LHCN-M2 (cell line): ENCODE data around the gene CSMD2. TPM values are rescaled to one million over a fixed set of nuclear protein-coding genes. Genes with fewer than 3 reads are reported as not detected.

Experiments used
- DNase-seq: peaks from one replicate; pipeline ENCODE4 v3.0.0-alpha.2; 2012; ENCODE audit warnings: low read depth
- total RNA-seq: library from RNA; depleted of rRNA; stranded (reverse); fragments of >200 nt; gene quantifications from 2 replicates; pipeline ENCODE4 v1.2.3, GENCODE V29; 2014

The CSMD2 gene
- total RNA-seq, 1 experiment from 2014 or later: not detected

- no peak for DNase-seq
These were observed 511.8 kb downstream of the CSMD2 start for GRCh38 chr1:33653226-33653625.

GRCh38 chr1:33650708-33651107 lies 514.3 kb downstream of the CSMD2 start:
- no peak for DNase-seq

DNA sequence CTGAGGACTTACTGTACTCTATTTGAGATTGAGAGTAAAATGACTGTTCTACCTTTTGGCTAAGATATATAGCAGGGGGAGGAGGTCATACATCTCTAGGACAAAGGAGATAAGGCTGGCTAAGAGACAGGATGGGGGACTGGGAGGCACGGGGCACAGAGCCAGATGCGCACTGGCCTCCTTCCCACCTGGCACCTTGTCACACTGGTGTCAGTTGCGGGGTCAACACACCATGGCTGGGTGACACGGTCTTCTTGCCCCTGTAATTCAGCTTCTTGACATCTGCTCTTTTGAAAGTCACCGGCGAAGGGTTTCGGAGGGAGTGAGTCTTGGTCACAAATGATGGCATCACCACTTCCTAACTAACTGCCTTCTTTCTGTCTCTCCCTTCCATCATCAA lies 515.3 kb downstream of the CSMD2 start:
- DNase-seq: no peak

GRCh38 chr1:33643216-33643615 lies 521.8 kb downstream of the CSMD2 start:
- DNase-seq: no peak

DNA sequence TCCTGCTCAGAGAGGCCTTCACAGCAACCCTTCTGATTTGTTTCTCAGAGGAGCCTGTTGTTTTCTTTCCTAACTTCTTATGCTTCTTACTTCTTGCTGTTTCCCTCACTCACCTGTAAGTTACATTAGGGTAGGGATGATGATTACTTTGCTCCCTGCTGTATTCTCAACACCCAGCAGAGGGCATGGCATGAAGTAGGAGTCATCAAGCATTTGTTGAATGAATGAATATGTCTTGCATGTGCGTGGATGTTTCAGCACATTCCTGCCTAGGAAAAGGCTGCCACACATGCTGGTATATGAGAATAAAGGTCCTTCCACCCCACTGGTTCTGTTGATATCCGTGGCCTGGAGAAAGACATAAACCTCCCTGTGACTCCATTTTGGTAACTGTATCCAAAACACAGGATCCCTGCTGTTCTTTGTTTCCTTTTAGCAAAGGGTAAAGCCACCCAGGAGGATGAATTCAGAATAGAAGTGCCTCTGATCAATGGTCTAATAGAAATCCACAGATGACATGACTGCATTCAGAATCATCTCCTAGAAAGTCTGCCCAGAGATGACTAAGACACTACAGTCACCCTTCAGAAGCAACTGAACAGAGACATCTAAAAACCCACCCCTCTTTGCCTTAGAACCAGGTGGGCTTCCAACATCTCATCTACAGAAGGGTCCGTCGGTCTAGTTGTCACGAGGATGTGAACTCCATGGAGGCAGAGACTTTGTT lies 523.8 kb downstream of the CSMD2 start:
- DNase-seq: no peak

- DNase-seq: no peak
These were observed 524.8 kb downstream of the CSMD2 start for GRCh38 chr1:33640114-33640660.

- peak; percentile 6 for DNase-seq
These were observed 527.1 kb downstream of the CSMD2 start for GRCh38 chr1:33637846-33638440.

DNA sequence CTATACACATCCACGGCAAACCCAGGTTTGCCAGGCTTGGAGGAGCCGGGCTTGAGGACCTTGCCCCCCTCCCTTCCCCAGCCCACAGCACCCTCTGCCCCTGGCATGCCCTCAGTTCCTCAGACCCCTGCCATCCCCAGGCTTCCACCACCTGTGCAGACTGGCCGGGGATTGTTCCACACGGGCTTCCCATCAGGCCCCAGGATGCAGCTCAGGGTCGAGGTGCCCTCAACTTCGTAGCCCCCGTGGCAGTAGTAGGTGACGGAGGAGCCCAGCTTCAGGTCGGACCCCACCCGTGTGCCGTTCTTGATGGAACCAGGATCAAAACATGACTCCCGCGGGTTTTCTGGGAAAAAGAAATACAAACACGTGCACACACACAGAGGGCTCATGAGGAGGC lies 528.8 kb downstream of the CSMD2 start:
- DNase-seq: no peak

DNA sequence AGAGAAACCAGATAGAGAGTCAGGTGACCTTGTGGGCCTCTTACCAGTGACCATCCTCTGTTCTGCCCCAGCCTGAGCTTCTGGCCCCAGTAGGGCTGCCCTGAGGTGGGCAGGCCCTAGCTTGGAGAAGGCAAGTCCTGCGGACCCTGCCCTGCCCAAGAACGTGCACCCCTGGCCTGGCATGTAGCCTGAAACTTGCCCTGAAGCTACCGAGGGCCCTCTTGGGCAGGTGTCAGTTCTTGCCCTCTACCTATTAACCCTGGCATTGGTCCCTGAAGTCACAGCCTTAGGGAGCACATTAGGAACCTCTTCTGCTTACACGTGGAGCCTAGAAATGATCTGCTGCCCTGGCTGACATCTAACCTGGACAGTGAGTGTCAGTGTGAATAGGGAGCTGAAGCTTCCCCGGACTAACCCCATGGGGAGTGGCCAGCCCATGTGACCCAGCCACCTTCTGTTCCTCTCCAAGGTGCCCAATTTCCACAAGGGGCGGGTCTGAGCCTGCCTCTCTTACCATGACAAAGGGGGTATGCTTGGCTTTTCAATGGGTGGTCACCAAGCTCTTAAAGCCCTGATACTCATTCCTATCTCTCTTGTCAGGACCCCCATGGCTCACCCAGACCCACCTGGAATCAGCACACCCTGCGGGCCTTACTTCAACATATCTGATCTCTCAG lies 529.6 kb downstream of the CSMD2 start:
- DNase-seq: no peak

DNA sequence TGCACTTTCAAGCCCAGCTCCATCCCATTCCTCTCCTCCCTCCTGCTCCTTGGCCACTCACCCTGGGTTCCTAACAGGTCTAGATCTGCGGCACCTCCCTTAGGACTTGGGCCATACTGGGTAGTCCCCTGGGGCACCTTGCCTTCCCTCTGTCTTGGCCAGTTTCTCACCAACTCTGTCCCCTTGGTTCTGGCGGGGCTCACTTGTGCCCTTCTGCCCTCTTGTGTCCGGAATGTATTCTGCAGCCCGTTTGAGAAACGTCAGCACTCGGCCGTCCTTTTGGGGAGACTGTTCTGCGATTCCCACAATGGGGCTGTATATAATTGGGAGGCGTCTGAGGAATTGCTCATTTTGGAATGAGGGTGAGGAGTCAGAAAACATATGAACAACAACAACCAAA lies 530.2 kb downstream of the CSMD2 start:
- DNase-seq: peak; percentile 17

DNA sequence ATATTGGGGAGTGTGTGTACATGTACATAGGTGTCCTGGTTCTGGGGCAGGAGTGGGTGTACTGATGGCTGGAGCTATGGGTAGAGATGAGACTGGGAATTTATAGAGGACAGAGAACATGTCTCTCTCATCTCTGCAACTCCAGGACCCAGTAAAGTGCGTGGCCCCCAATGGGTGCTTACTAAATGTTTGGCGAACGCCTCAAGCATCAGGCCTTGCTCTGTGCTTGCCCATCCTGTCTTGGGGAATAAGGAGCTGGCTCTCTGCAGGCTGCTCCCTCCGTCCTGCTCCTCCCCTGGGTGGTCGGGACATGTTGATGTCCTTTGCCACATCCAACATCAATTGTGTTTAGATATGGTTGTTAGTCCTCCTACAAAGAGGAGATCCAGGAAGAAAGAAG lies 530.9 kb downstream of the CSMD2 start:
- DNase-seq: no peak

GRCh38 chr1:33633019-33633801 lies 531.8 kb downstream of the CSMD2 start:
- peak; percentile 67 for DNase-seq

GRCh38 chr1:33630686-33631085 lies 534.3 kb downstream of the CSMD2 start:
- DNase-seq: no peak

DNA sequence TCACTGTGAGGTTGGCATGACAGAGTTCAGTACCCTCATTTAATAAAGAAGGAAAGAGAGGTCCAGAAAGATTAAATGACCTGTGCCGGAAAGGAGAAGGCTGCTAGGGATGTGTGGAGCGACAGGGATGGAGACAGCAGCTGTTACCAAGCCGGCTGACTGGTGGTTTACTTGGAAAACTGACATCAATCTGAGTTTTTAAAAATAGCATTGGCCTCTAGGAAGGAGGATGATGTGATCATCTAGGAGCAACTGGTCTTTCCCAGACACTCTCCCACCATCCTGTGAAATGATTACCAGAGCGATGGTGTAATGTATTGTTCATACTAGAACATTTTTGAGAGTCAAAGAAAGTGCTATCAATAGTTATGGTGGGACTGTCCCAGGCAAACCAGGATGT lies 538.2 kb downstream of the CSMD2 start:
- DNase-seq: peak; percentile 56

- DNase-seq: no peak
These were observed 539.8 kb downstream of the CSMD2 start for GRCh38 chr1:33624991-33625870.

DNA sequence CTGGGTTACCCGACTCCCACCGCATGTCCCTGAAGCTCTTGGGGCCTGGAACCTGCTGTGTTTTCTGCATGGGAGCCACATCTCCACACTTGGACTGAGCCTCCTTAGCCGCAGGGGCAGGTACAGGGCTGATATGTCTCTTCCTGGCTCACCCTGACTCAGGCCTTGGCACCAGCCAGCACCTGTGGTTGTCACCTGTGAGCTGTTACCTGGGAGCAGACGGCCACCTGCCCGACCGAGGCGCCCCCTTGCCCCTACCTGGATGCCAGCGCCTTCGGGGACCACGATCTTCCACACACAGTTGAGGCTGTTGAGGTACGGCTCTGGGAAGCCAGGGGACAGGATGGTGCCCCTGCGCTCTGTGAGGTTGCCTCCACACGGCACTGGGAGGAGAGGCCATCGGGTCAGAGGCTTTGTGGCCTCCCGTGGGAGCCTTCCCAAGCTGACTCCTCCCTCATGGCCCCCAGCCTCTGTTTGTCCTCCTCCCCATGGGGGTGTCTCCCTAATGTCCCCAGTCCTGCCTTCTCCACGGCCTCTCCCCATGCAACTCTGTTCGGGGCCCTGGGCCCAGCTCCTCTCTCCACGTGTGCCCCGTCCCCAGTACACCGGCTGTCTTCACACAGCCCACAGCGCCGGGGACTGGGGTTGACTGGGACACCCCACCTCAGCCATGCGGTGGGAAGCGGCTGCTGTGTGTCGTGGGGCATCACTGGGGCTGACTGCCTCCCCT lies 540.6 kb downstream of the CSMD2 start:
- DNase-seq: no peak

DNA sequence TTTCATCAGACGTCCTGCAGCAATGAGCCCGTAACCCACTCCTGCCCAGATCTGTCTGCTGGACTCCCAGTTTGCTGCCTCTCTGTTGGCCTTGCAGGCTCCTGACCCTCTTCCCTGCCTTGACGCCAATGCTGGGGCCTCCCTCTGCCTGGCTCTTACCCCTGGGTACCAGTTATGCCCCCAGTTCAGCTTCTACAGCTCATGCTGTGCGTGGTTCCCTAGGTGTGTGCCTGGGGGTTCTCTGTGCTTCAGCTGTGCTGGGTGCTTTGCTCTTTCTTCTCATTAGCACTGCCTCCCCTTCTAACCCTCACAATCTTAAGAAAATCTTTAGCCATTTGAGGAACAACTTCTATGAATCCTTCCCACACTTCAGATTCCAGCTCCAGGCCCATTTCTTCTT lies 541.2 kb downstream of the CSMD2 start:
- DNase-seq: no peak

- no peak for DNase-seq
These were observed 542.3 kb downstream of the CSMD2 start for GRCh38 chr1:33622757-33623156.

- DNase-seq: no peak
These were observed 546.4 kb downstream of the CSMD2 start for GRCh38 chr1:33618636-33619035.

DNA sequence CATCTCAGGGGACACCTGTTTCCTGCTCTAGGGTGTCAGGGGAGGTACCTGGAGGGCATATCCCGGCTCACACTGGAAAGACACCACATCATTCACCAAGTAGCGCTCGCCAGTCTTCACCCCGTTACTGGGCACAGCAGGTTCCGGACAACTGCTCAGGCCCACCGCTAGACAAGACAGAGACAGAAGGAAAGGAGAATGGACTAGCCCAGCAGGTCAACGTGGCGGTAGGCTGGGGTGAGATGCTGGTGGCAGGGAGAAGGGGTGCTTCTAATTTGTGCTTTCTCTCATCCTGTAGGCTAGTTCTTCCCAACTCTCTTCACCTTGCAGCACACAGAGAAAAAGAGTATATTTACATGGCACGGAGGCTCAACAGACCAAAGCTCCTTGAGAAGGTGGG lies 547.6 kb downstream of the CSMD2 start:
- no peak for DNase-seq
